ENCODE measurements around the gene OR51F1.
"Not testable (repeated sequence)": the region's sequence is repeated elsewhere in the genome, so short reads cannot be mapped to it uniquely, and the experiment has no call there.

The OR51F1 gene, protein sequence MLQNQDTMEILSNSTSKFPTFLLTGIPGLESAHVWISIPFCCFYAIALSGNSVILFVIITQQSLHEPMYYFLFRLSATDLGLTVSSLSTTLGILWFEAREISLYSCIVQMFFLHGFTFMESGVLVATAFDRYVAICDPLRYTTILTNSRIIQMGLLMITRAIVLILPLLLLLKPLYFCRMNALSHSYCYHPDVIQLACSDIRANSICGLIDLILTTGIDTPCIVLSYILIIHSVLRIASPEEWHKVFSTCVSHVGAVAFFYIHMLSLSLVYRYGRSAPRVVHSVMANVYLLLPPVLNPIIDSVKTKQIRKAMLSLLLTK

DNA sequence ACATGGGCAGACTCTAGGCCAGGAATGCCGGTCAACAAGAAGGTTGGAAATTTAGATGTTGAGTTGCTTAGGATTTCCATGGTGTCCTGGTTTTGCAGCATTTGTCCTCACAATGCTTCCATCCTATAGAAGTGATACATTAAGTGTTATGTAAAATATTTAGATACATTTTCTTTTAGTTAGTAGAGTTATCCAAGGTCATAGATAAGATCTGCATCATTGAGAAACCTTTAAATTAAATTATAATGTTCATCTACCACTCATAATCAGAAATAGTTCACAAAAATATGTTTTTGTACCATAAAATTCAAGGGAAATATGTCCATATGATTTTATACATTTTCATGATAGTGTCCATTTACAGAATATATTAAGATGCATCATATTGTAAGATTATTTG, at the start of gene OR51F1:
Gene OR51F1, minus strand, starts transcription at position 101 of the 400 bp plus-strand sequence. Its CDS starts 0 bp downstream, at position 101.
- no peak within 1 kb of the TSS for H3K4me3 Mint-ChIP-seq
- H3K27ac Mint-ChIP-seq = no peak within 1 kb of the TSS
- no peaks in the 10 kb centered on the region for H3K4me1 Mint-ChIP-seq
- H3K27me3 Mint-ChIP-seq = no peaks in the 10 kb centered on the region
- H3K36me3 Mint-ChIP-seq = no peaks in the 10 kb centered on the region
- H3K9me3 Mint-ChIP-seq = no peaks in the 10 kb centered on the region
- no peak for ATAC-seq

- no peaks in the 10 kb centered on the region for H3K9me3 Mint-ChIP-seq
- no peaks in the 10 kb centered on the region for H3K36me3 Mint-ChIP-seq
- no peak for ATAC-seq
- no peak overlapping the region for H3K4me3 Mint-ChIP-seq
- H3K27me3 Mint-ChIP-seq = no peaks in the 10 kb centered on the region
- H3K27ac Mint-ChIP-seq = no peak overlapping the region
- no peaks in the 10 kb centered on the region for H3K4me1 Mint-ChIP-seq
Measured at GRCh38 chr11:4809246-4809645, 39.5 kb upstream of the OR51F1 start.

DNA sequence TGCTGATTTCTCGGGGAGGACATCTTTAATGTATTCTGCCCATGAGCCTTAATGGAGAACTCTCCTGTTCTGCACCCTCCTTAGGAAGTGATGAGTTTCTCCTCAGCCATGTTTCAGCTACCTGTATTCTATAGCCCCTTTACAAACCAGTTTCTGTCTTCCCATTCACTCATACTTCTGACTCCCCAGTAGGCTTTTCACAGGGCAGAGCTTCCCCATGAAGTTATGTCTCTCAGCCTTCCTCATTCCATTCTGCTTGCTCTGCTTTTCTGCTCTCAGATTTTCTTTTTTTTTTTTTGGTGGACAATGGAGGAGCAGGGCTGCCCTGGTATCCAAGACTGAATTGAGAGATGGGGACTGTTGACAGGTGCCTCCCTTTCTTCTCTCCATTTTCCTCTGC, 38.7 kb upstream of the OR51F1 start:
- Mint-ChIP-seq H3K4me3 (no peak overlapping the region), H3K36me3 (no peaks in the 10 kb centered on the region), H3K9me3 (no peaks in the 10 kb centered on the region), H3K27me3 (no peaks in the 10 kb centered on the region), H3K27ac (no peak overlapping the region), H3K4me1 (no peaks in the 10 kb centered on the region)
- ATAC-seq = no peak

DNA sequence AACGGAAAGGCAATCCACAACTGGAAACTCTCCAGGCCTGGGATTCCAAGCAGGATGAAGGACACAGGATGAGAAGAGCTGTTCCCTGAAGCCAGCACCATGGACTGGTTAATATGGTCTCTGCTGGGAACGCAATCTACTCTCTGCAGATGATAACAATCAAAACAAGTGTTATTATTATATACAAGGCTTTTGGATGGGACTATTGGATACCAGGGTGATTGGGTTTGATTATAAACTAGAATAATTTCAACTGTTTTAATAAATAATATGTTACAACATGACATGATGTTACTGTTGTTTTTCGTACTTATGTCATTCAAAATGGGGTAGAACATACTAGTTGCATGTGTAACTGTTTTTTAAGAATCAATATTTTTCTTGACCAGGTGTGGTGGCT, 34.5 kb upstream of the OR51F1 start, which contains the start of gene OR52R1:
Gene OR52R1, minus strand, starts transcription at position 101 of the 400 bp plus-strand sequence. Its CDS starts 0 bp downstream, at position 101.
- no peak within 1 kb of the TSS for H3K27ac Mint-ChIP-seq
- no peaks in the 10 kb centered on the region for H3K4me1 Mint-ChIP-seq
- no peaks in the 10 kb centered on the region for H3K9me3 Mint-ChIP-seq
- no peak for ATAC-seq
- H3K27me3 Mint-ChIP-seq = no peaks in the 10 kb centered on the region
- H3K36me3 Mint-ChIP-seq = no peaks in the 10 kb centered on the region
- no peak within 1 kb of the TSS for H3K4me3 Mint-ChIP-seq

DNA sequence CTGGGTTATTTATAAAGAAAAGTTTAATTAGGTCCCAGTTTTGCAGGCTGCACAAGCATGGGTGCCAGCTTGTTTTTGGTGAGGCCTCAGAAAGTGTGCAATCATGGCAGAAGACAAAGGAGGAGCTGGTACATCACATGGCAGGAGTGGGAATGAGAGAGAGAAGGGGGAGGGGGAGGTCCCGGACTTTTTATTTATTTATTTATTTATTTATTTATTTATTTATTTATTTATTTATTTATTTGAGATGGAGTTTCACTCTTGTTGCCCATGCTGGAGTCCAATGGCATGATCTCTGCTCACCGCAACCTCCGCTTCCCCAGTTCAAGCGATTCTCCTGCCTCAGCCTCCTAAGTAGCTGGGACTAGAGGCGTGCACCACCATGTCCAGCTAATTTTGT, 31.6 kb upstream of the OR51F1 start:
- H3K4me1 Mint-ChIP-seq, H3K27me3 Mint-ChIP-seq, ATAC-seq, H3K4me3 Mint-ChIP-seq, H3K36me3 Mint-ChIP-seq, H3K9me3 Mint-ChIP-seq, H3K27ac Mint-ChIP-seq: not testable (repeated sequence)

DNA sequence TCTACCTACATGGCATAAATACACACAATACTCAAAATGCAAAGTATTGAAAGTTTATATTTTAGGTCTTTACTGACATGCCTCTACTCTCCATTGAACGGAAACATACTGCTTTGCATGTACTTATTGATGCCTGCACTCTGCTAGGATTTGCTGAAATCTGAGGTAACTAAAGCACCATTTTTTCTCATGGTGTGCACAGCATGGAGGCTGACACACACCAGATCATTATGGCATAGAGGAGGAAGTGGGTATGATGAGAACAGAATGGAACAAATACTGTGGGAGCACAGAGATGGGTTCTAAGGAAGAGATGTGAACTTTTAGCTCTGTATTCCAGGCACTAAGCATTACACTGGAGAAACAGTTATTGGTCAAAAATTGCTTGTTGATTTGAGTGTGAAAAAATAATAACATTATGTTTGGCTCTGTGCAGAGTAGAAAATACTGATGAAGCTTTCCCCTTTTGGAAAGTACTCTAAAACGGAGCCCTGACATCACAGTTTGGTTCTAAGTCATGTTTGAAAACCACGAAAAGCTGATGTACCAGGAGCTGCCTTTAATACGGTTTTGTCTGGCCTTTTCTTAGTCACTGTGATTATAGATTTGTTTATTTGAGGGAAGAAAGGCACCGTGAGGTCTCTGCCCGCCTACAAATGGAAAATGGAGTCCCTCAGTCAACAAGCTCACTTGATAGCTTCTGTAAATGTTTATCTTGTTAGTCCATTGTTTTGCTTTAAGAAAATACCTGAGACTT, 28.9 kb upstream of the OR51F1 start:
- H3K27me3 Mint-ChIP-seq = no peaks in the 10 kb centered on the region
- H3K4me1 Mint-ChIP-seq = no peaks in the 10 kb centered on the region
- no peak overlapping the region for H3K4me3 Mint-ChIP-seq
- H3K9me3 Mint-ChIP-seq = no peaks in the 10 kb centered on the region
- no peak for ATAC-seq
- no peaks in the 10 kb centered on the region for H3K36me3 Mint-ChIP-seq
- no peak overlapping the region for H3K27ac Mint-ChIP-seq

- Mint-ChIP-seq H3K27me3 (peaks cover 4% of the 10 kb centered on the region), H3K4me1 (no peaks in the 10 kb centered on the region), H3K27ac (no peak overlapping the region), H3K4me3 (no peak overlapping the region), H3K36me3 (no peaks in the 10 kb centered on the region), H3K9me3 (no peaks in the 10 kb centered on the region)
- no peak for ATAC-seq
Measured at GRCh38 chr11:4797206-4797605, 27.5 kb upstream of the OR51F1 start.

DNA sequence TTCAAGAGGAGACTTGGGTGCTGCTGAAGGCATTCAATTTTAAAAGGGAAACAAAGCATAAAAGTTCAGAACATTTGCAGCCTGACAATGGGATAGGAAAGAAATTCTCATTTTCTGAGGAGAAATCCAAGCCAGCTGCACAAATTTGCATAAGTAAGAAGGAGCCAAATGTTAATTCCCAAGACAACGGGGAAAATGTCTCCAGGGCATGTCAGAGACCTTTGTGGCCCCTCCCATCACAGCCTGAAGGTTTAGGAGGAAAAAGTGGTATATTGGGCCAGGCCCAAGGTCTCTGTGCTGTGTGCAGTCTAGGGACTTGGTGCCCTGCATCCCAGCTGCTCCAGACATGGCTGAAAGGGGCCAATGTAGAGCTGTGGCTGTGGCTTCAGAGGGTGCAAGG, 12.7 kb upstream of the OR51F1 start:
- Mint-ChIP-seq H3K27ac (no peak overlapping the region), H3K4me3 (no peak overlapping the region), H3K27me3 (peaks cover 10% of the 10 kb centered on the region), H3K9me3 (peaks cover 8% of the 10 kb centered on the region), H3K36me3 (no peaks in the 10 kb centered on the region), H3K4me1 (no peaks in the 10 kb centered on the region)
- ATAC-seq = no peak

DNA sequence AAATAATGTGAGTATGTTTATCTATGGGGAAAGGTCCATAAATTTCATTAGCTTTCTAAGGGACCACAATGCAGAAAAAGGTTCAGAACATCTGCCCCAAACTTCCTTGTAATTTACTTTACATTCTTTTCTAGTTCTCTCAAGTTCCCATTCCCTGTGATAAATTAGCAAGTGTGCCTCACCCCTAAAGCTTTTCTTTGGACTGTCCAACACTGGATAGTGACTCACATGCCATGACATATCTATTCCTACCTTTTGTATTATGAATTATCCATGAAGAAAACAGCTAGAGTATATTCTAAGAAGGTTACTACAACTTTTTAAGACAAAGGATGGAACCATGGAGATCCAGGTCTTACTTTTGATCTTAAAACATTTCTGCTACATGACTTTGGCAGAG, 1.6 kb downstream of the OR51F1 start:
- Mint-ChIP-seq H3K4me1 (no peaks in the 10 kb centered on the region), H3K27me3 (no peaks in the 10 kb centered on the region), H3K4me3 (no peak overlapping the region), H3K9me3 (no peaks in the 10 kb centered on the region), H3K27ac (no peak overlapping the region), H3K36me3 (no peaks in the 10 kb centered on the region)
- ATAC-seq = no peak

- no peaks in the 10 kb centered on the region for H3K4me1 Mint-ChIP-seq
- no peak overlapping the region for H3K4me3 Mint-ChIP-seq
- H3K27ac Mint-ChIP-seq = no peak overlapping the region
- H3K27me3 Mint-ChIP-seq = no peaks in the 10 kb centered on the region
- H3K9me3 Mint-ChIP-seq = no peaks in the 10 kb centered on the region
- no peaks in the 10 kb centered on the region for H3K36me3 Mint-ChIP-seq
- ATAC-seq = no peak
Measured at GRCh38 chr11:4766420-4767043, 3.2 kb downstream of the OR51F1 start.

- Mint-ChIP-seq H3K4me3 (no peak overlapping the region), H3K27me3 (no peaks in the 10 kb centered on the region), H3K4me1 (no peaks in the 10 kb centered on the region), H3K27ac (no peak overlapping the region), H3K9me3 (no peaks in the 10 kb centered on the region), H3K36me3 (no peaks in the 10 kb centered on the region)
- ATAC-seq = no peak
Measured at GRCh38 chr11:4763096-4763495, 6.6 kb downstream of the OR51F1 start.

- Mint-ChIP-seq H3K36me3 (no peaks in the 10 kb centered on the region), H3K27me3 (peaks cover 10% of the 10 kb centered on the region), H3K27ac (no peak overlapping the region), H3K9me3 (no peaks in the 10 kb centered on the region), H3K4me3 (no peak overlapping the region), H3K4me1 (no peaks in the 10 kb centered on the region)
- no peak for ATAC-seq
Measured at GRCh38 chr11:4751201-4751600, 18.5 kb downstream of the OR51F1 start.

GRCh38 chr11:4748438-4748837, 21.3 kb downstream of the OR51F1 start:
- Mint-ChIP-seq H3K27ac (no peak overlapping the region), H3K27me3 (peaks cover 10% of the 10 kb centered on the region), H3K9me3 (no peaks in the 10 kb centered on the region), H3K36me3 (no peaks in the 10 kb centered on the region), H3K4me3 (no peak overlapping the region), H3K4me1 (no peaks in the 10 kb centered on the region)
- ATAC-seq = no peak

DNA sequence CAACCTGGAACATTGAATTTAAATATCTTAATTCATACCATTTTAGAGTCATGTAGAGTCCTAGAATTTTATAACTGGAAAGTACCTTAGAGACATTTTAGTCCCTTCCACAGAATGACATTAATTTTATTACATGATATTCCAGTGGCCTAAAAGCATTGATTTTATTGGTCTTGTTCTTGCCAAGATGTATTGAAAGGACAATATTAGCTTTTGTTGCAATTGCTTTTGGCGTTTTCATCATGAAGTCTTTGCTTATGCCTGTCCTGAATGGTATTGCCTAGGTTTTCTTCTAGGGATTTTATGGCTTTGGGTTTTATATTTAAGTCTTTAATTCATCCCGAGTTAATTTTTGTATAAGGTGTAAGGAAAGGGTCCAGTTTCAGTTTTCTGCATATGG, 29.0 kb downstream of the OR51F1 start:
- H3K27ac Mint-ChIP-seq = no peak overlapping the region

DNA sequence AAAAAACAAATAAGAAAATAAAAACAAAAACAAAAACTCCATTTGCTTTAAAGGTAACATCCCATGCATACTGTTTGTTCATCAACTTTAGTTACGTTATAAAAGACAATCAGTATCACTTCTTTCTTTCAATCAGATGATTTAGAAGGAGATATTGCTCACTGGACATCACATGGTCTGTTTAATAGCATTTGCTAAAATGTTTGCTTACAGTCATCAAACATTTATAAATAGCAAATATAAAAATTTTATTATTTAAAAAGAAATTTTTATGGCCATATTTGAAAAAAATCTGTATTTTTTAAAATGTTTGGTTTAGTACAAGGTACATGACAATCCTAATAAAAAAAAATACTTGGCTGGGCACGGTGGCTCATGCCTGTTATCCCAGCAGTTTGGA, 42.6 kb downstream of the OR51F1 start:
- H3K4me3 Mint-ChIP-seq = no peak overlapping the region
- H3K4me1 Mint-ChIP-seq = no peaks in the 10 kb centered on the region
- H3K9me3 Mint-ChIP-seq = no peaks in the 10 kb centered on the region
- no peak overlapping the region for H3K27ac Mint-ChIP-seq
- H3K27me3 Mint-ChIP-seq = no peaks in the 10 kb centered on the region
- no peak for ATAC-seq
- no peaks in the 10 kb centered on the region for H3K36me3 Mint-ChIP-seq

More for the DNA sequence above, 29.0 kb downstream of the OR51F1 start:
- Mint-ChIP-seq H3K9me3 (no peaks in the 10 kb centered on the region), H3K4me3 (no peak overlapping the region), H3K36me3 (no peaks in the 10 kb centered on the region), H3K4me1 (no peaks in the 10 kb centered on the region), H3K27me3 (peaks cover 11% of the 10 kb centered on the region)
- ATAC-seq = no peak
